Body of pancreas (tissue), 4 donors: Measurements from ENCODE around the gene MFGE8. TPM values are rescaled to one million over a fixed set of nuclear protein-coding genes. Genes with fewer than 3 reads are reported as not detected.

Experiments
- ATAC-seq: fragments of 150-250 bp; one replicate; pipeline ENCODE4 v1.9.1; 2016
- DNase-seq, 4 donors: peaks; one replicate each; pipeline ENCODE4 v3.0.0-alpha.2; 2019
- H3K27ac ChIP-seq, 4 donors: fragments of 200-600 bp; sonication (generic); 1 replicate in 3 of 4; 2 replicates in 1 of 4; pipeline versions ENCODE4 v1.5.1 to v1.6.1; 2016 to 2019; ENCODE audit warnings: mild to moderate bottlenecking in 1 of 4, mixed read lengths in 1 of 4, moderate library complexity in 1 of 4
- H3K27me3 ChIP-seq, 2 donors: fragments of 200-600 bp; sonication (generic); one replicate each; pipeline ENCODE4 v1.6.0; 2016; ENCODE audit warnings: mild to moderate bottlenecking in 1 of 2
- H3K36me3 ChIP-seq, 2 donors: fragments of 200-600 bp; sonication (generic); replicated peaks in 1 of 2; 2 replicates each; pipeline ENCODE4 v1.5.1; 2016; ENCODE audit warnings: low read depth in 2 of 2; ENCODE audit not compliant: insufficient read depth in 1 of 2
- H3K4me1 ChIP-seq: fragments of 200-600 bp; sonication (generic); one replicate; pipeline ENCODE4 v1.6.0; 2016
- H3K4me3 ChIP-seq, 2 donors: fragments of 200-600 bp; sonication (generic); 1 replicate in 1 of 2; 2 replicates in 1 of 2; pipeline ENCODE4 v1.5.1; 2016 to 2019
- H3K9me3 ChIP-seq, 3 donors: fragments of 200-600 bp; sonication (generic); 1 replicate in 2 of 3; 2 replicates in 1 of 3; pipeline ENCODE4 v1.5.1; 2016
- CTCF ChIP-seq, 7 experiments: fragments of 450-650 bp in 4 of 7; fragments of 200-600 bp in 3 of 7; sonication (generic) in 3 of 7; IDR thresholded peaks; one replicate each; pipeline ENCODE4 v1.5.1; 2016 to 2019; ENCODE audit warnings: antibody characterized with exemption in 7 of 7
- POLR2A ChIP-seq, 3 donors: fragments of 450-650 bp; IDR thresholded peaks; one replicate each; pipeline ENCODE4 v1.6.1; 2016; ENCODE audit warnings: antibody characterized with exemption in 3 of 3, mild to moderate bottlenecking in 2 of 3
- WGBS, 2 donors: methylation state at CpG; one replicate each; pipeline ENCODE4 v1.1.5; 2017; 5-methylcytosine and 5-hydroxymethylcytosine counted together
- intact Hi-C: fragments of 100-400 bp; cut with DNase I; formaldehyde crosslinking; loops from one replicate; pipeline ENCODE4 v1.15.1; 2023
- total RNA-seq, 2 donors: library from RNA; depleted of rRNA; stranded (reverse); fragments of >200 nt; gene quantifications; one replicate each; pipeline ENCODE4 v1.1.0, GENCODE V29; 2016

MFGE8 gene
- 10 to 100 TPM; 51.4 to 77.5 TPM for total RNA-seq

- TF ChIP-seq POLR2A (IDR thresholded peaks at IDR 0.05) (peak in 2 of 3 donors; percentile 17 to 45), CTCF (IDR thresholded peaks at IDR 0.05) (no peak)
- H3K4me3 ChIP-seq: peak within 1 kb of the TSS in 1 of 2 donors; percentile 40
- H3K27me3 ChIP-seq: no peaks in the 10 kb centered on the region
- 1% methylated on average over 25 to 65 of the region's 67 CpGs for WGBS, 2 donors
- peak; percentile 72 for ATAC-seq
- intact Hi-C loops: no loop called here
- peak; percentile 48 to 67 (median 54) for DNase-seq
- no peaks in the 10 kb centered on the region for H3K9me3 ChIP-seq
- peak within 1 kb of the TSS in 2 of 4 donors; percentile 9 to 27 for H3K27ac ChIP-seq
- H3K4me1 ChIP-seq: peaks cover 15% of the 10 kb centered on the region
- no peaks in the 10 kb centered on the region for H3K36me3 ChIP-seq
These were observed at the start of gene MFGE8 for GRCh38 chr15:88913017-88913849. TSS of gene MFGE8 (minus strand) at chr15:88913379. CDS start at chr15:88913319, 60 bp downstream.

GRCh38 chr15:88959445-88959844 is 46.3 kb upstream of the MFGE8 start:
- no peak for DNase-seq
- Histone ChIP-seq H3K9me3 (no peaks in the 10 kb centered on the region), H3K4me3 (no peak overlapping the region), H3K27me3 (no peaks in the 10 kb centered on the region), H3K27ac (no peak overlapping the region), H3K4me1 (no peaks in the 10 kb centered on the region), H3K36me3 (no peaks in the 10 kb centered on the region)
- ATAC-seq: no peak
- intact Hi-C loops: no loop called here
- WGBS, 2 donors: 52 to 62% methylated on average over 3 of the region's 3 CpGs
- TF ChIP-seq CTCF (IDR thresholded peaks at IDR 0.05): no peak
- TF ChIP-seq POLR2A (IDR thresholded peaks at IDR 0.05): no peak

GRCh38 chr15:88956906-88957305 is 43.7 kb upstream of the MFGE8 start:
- Histone ChIP-seq H3K27ac (no peak overlapping the region), H3K9me3 (no peaks in the 10 kb centered on the region), H3K36me3 (no peaks in the 10 kb centered on the region), H3K4me1 (no peaks in the 10 kb centered on the region), H3K27me3 (no peaks in the 10 kb centered on the region), H3K4me3 (no peak overlapping the region)
- 50 to 68% methylated on average over 1 of the region's 1 CpG for WGBS, 2 donors
- DNase-seq (no peak), ATAC-seq (no peak)
- intact Hi-C loops: no loop called here
- TF ChIP-seq CTCF (IDR thresholded peaks at IDR 0.05): no peak
- TF ChIP-seq POLR2A (IDR thresholded peaks at IDR 0.05): no peak

GRCh38 chr15:88956263-88956662 is 43.1 kb upstream of the MFGE8 start:
- intact Hi-C loops: no loop called here
- H3K36me3 ChIP-seq: no peaks in the 10 kb centered on the region

More at GRCh38 chr15:88956263-88956662, 43.1 kb upstream of the MFGE8 start:
- 66 to 67% methylated on average over 7 of the region's 7 CpGs for WGBS, 2 donors
- TF ChIP-seq POLR2A (IDR thresholded peaks at IDR 0.05): no peak
- TF ChIP-seq CTCF (IDR thresholded peaks at IDR 0.05): no peak
- Histone ChIP-seq H3K27ac (no peak overlapping the region), H3K4me1 (no peaks in the 10 kb centered on the region), H3K27me3 (no peaks in the 10 kb centered on the region), H3K9me3 (no peaks in the 10 kb centered on the region), H3K4me3 (no peak overlapping the region)
- no peak for ATAC-seq
- DNase-seq: no peak
